Activated CD4-positive, alpha-beta T cell treated with anti-CD3 and anti-CD28 coated beads, Interleukin-2, amount 50 U/mL, for 24 hours (primary cell): ENCODE data around the gene RAMP3.
"Not testable (repeated sequence)": the region's sequence is repeated elsewhere in the genome, so short reads cannot be mapped to it uniquely, and the experiment has no call there.

Experiments
- DNase-seq, 2 donors: peaks; one replicate each; pipeline ENCODE4 v3.0.0-alpha.2; 2020; ENCODE audit warnings: low read depth in 1 of 2, low spot score in 1 of 2

RAMP3 gene

GRCh38 chr7:45155941-45156340 is 1.6 kb upstream of the RAMP3 start:
- DNase-seq: no peak

GRCh38 chr7:45156516-45157272 is 897 bp upstream of the RAMP3 start:
- DNase-seq: no peak

- DNase-seq: no peak
Observed at GRCh38 chr7:45157286-45157652, 322 bp upstream of the RAMP3 start.

DNA sequence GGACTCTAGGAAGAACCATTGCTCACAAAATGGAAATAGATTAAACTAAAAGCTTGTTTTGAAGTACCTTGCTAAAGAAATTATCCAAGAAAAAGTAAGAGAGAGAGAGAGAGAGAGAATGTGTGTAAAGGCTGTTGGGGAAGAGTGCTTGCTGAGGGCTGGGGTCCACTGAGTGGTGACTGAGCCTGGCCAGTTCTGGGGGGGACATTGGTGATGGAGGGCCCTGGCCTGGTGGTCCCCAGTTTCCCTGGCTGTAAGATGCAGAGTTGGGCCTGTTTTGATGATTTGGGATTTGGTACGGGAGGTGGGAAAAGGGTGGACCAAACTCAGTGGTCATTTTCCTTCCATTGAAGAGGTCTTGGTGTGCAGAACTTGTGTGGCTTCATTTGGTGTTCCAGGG is 880 bp downstream of the RAMP3 start:
- DNase-seq: no peak

- no peak for DNase-seq
Observed at GRCh38 chr7:45159296-45159695, 1.7 kb downstream of the RAMP3 start.

DNA sequence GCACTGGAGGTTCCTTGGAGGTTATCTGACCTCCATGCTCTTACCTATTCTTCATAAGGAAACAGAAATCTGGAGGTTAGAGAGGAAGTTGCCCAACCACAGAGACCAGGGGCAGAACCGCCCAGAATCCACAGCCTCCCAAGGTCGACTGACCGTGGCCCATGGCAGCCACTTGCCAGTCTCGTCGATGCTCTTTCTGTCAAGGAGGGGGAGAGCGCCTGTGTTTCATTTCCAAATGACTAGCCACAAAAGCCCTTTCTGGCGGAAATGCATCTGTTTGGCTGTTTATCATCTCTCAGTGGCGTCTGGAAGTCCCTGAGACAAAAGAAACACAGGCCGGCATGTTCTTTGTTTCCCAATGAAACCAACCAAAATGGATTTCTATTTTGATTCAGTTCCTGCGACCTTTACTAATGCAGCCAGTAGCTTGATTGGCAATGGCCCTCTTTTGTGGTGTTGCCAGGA is 2.9 kb downstream of the RAMP3 start:
- no peak for DNase-seq

DNA sequence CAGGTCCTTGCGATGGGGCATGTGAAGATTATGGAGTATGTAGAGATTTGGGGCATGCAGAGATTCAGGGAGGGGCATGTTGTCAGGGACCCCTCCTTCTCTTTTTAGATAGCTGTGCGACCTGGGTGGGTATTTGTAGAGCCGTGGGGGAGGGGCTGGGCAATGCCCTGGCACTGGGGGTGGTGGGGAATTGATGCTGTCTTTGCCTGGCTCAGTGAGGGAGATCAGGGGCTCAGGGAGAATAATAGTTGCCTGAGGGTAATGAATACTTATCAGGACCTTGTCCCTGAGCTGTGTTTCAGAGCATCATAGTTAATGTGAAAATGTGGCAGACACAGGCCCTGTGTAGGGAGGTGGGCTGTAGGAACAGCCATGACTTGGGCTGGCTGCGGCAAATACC is 3.5 kb downstream of the RAMP3 start:
- no peak for DNase-seq

- no peak for DNase-seq
Observed at GRCh38 chr7:45161842-45162241, 4.3 kb downstream of the RAMP3 start.

- no peak for DNase-seq
Observed at GRCh38 chr7:45162311-45162845, 4.8 kb downstream of the RAMP3 start.

DNA sequence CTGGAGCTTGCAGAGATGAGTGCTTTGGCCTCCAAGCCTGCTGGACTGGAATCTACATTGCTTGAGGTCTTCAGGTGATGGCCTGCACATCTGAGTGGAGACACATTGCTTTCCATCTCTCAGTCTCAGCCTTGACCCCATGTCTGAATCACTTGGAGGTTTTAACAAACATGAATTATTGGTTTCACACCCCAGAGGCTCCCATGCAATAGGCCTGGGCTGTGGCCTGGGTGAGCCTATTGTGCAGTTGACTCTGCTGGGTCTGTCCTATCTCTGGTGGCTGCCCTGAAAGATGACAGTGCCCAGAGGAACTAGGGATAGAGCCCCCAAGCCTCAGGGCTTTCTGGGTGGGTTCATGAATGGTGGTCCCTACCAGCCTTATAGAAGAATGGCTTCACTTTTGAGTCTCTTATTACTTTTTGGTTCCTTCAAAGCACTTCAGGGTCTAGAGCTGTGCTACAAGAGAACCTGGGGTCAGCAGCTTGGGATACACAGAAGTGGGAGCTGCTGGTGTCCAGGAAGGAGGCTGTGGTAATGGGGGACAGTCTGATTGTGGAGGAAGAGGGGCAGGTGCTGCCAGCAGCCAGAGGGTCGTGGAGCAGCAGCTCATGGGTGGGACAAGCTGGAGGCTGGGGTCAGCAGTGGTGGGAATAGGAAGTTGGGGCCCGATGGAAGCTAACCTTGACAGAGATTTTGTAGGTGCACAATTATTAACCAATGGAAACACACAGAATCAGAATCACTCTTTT is 5.5 kb downstream of the RAMP3 start:
- DNase-seq: no peak

DNA sequence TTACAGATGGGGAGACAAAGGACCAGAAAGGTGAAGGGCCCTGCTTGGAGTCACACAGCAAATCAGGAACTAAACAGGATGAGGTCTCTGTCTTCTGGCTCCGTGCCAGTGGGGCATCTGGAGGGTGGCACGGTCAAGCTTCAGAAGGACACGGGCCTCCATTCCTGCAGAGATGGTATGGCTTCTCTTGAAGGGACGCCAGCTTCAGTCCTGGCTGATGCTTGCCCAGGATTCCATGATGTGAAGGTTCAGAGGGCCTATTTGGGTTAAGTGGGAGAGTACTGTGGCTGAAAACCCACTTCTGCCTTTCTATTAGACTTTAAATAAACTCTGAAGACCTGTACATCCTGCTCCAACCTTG is 6.1 kb downstream of the RAMP3 start:
- no peak for DNase-seq

DNA sequence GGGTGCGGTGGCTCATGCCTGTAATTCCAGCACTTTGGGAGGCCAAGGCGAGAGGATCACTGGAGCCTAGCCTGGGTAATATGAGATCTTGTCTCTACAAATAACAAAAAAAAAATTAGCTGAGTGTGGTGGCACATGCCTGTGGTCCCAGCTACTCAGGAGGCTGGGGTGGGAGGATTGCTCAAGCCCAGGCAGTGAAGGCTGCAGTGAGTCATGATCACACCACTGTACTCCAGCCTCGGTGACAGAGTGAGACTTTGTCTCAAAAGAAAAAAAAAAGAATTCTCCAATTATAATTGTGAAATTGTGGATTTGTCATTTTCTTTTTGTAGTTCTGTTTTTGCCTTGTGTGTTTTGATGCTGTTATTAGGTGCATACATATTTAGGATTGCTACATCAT is 6.7 kb downstream of the RAMP3 start:
- DNase-seq: not testable (repeated sequence)

DNA sequence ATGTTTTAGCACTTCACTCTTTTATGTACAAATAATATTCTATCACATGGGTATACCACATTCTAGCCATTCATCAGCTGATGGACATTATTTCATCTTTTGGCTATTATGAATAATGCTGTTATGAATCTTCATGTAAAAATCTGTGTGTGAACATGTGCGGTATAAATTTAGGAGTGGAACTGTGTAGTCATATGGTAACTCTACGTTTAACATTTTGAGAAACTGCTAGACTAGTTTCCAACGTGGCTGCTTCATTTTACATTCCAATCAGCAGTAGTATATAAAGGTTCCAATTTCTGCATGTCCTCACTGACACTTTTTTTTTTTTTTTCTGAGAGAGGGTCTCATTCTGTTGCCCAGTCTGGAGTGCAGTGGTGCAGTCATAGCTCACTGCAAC is 8.3 kb downstream of the RAMP3 start:
- DNase-seq: no peak

- no peak for DNase-seq
Observed at GRCh38 chr7:45171946-45172345, 14.4 kb downstream of the RAMP3 start.

DNA sequence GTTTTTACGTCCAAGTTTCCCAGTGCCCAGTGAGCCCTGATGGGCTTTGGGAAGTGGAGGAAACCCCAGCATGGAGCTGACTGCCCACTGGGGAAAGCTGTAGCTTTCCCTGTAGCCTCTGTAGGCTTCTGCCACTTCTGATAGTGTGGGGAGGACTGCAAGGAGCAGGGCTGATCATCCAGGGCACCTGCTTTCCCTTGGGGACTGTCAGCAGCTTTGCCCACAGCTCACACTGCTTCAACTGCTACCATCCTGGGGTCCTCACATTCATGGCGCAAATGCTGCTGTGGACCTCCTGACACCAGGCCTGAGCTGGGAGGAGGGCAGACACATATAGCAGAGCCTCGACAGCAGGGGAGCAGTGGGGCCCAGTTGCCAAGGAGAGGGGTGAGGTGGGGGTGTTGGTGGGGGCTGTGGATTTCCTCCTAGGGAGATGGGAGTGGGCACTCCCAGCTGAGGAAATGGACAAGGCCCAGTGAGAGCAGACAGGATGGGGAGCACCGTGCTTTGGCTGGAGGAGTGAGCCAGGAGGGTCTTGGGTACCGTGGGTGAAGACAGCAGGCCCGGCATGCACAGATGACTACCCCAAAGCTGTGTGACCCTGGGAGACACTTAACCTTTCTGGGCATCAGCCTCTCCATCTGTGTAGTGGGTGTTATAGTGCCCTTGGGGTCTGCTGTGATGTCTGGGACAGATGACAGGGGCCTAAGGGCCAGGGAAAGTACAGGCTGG is 16.2 kb downstream of the RAMP3 start:
- no peak for DNase-seq

- no peak for DNase-seq
Observed at GRCh38 chr7:45174328-45174610, 16.7 kb downstream of the RAMP3 start.

- DNase-seq: no peak
Observed at GRCh38 chr7:45174966-45175765, 17.6 kb downstream of the RAMP3 start.

GRCh38 chr7:45176091-45176490 is 18.5 kb downstream of the RAMP3 start:
- DNase-seq: no peak

GRCh38 chr7:45176886-45177731 is 19.5 kb downstream of the RAMP3 start:
- no peak for DNase-seq

DNA sequence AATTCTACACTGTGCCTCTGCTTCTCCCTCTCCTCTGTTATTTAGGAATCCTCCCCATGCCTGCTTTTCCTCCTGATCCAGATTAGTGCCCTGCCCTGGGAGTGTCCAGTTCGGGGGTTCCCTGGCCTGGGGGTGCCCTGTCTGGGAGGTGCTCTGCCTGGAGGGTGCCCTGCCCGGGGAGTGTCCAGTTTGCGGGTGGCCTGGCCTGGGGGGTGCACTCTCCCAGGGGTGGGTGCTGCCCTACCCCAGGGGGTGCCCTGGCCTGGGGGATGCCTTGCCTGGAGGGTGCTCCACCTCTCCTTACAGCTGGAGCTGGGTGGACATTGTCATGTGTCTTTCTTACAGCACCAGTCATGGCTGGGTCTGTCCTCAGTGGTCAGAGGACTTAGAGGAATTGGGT is 20.2 kb downstream of the RAMP3 start:
- DNase-seq: no peak
